CD4-positive, CD25-positive, alpha-beta regulatory T cell (primary cell): ENCODE results near the gene CPSF6. TPM values are rescaled to one million over a fixed set of nuclear protein-coding genes. Genes with fewer than 3 reads are reported as not detected.

Experiments used
- ATAC-seq, 2 donors: fragments of 150-1000 bp; cut with Tn5 transposase; one replicate each; pipeline ENCODE4 v1.10.0; 2021; ENCODE audit warnings: low read depth in 2 of 2, moderate number of reproducible peaks in 2 of 2, moderate library complexity in 1 of 2
- DNase-seq, 3 donors: peaks; one replicate each; pipeline versions ENCODE4 v3.0.0 to v3.0.0-alpha.2; 2012 to 2022; ENCODE audit warnings: mixed read lengths in 1 of 3
- H3K27ac ChIP-seq: one replicate; pipeline ENCODE4 v1.7.0; 2013; ENCODE audit warnings: mild to moderate bottlenecking, low read length; ENCODE audit not compliant: insufficient read depth, poor library complexity, severe bottlenecking
- H3K27me3 ChIP-seq: one replicate; pipeline ENCODE4 v1.7.0; 2013; ENCODE audit warnings: low read length; ENCODE audit not compliant: control insufficient read depth, insufficient read depth
- H3K36me3 ChIP-seq: one replicate; pipeline ENCODE4 v1.7.0; 2013; ENCODE audit warnings: mild to moderate bottlenecking, low read length, moderate library complexity; ENCODE audit not compliant: control insufficient read depth, insufficient read depth
- H3K4me1 ChIP-seq: 2 replicates; pipeline ENCODE4 v1.7.0; 2013; ENCODE audit warnings: mild to moderate bottlenecking, low read length; ENCODE audit not compliant: insufficient read depth, control insufficient read depth, poor library complexity, severe bottlenecking
- H3K4me3 ChIP-seq: one replicate; pipeline ENCODE4 v1.7.0; 2013; ENCODE audit warnings: low read depth, mild to moderate bottlenecking, low read length, moderate library complexity
- H3K9me3 ChIP-seq, 2 experiments: 1 replicate in 1 of 2; 2 replicates in 1 of 2; pipeline ENCODE4 v1.7.0; 2013; ENCODE audit warnings: low read length in 2 of 2, mild to moderate bottlenecking in 1 of 2, moderate library complexity in 1 of 2; ENCODE audit not compliant: control insufficient read depth in 2 of 2
- H3K27ac Mint-ChIP-seq, 3 donors: one replicate each; pipeline ENCODE4 v1.8.0; 2020 to 2022; ENCODE audit warnings: mild to moderate bottlenecking in 3 of 3, mixed read lengths in 3 of 3, moderate library complexity in 2 of 3
- H3K27me3 Mint-ChIP-seq: one replicate; pipeline ENCODE4 v1.8.0; 2022; ENCODE audit warnings: mild to moderate bottlenecking, mixed read lengths
- H3K36me3 Mint-ChIP-seq: one replicate; pipeline ENCODE4 v1.8.0; 2020; ENCODE audit warnings: mixed read lengths
- H3K4me1 Mint-ChIP-seq, 4 donors: one replicate each; pipeline ENCODE4 v1.8.0; 2020 to 2022; ENCODE audit warnings: mixed read lengths in 4 of 4, mild to moderate bottlenecking in 1 of 4
- H3K4me3 Mint-ChIP-seq, 4 donors: one replicate each; pipeline ENCODE4 v1.8.0; 2020 to 2022; ENCODE audit warnings: mild to moderate bottlenecking in 4 of 4, mixed read lengths in 4 of 4, moderate library complexity in 3 of 4
- H3K9me3 Mint-ChIP-seq, 7 donors: one replicate each; pipeline ENCODE4 v1.8.0; 2020 to 2022; ENCODE audit warnings: mixed read lengths in 7 of 7, mild to moderate bottlenecking in 3 of 7, moderate library complexity in 2 of 7
- polyA plus RNA-seq, 4 donors: library from polyadenylated mRNA; unstranded; fragments of 300-500 nt; fragmentation: Illumina TruSeq; gene quantifications; one replicate each; pipeline ENCODE4 v1.2.3, GENCODE V29; 2021
- total RNA-seq: library from RNA; stranded (reverse); gene quantifications from one replicate; pipeline ENCODE4 v1.2.3, GENCODE V29; 2022

The CPSF6 gene
- total and polyA plus RNA-seq, 5 donors from 2014 or later = 49.6 to 88.3 (median 57.5) TPM

GRCh38 chr12:69278814-69279782 lies 39.7 kb downstream of the CPSF6 start:
- Histone ChIP-seq H3K4me3 (no peak overlapping the region), H3K36me3 (no peaks in the 10 kb centered on the region), H3K4me1 (peaks cover 24% of the 10 kb centered on the region), H3K27me3 (peaks cover 2% of the 10 kb centered on the region), H3K27ac (no peak overlapping the region), H3K9me3 (no peaks in the 10 kb centered on the region)
- Mint-ChIP-seq H3K36me3 (no peaks in the 10 kb centered on the region), H3K27ac (peak overlapping the region in 2 of 3 donors; percentile 45 to 83), H3K4me1 (peaks cover 10 to 46% (median 35%) of the 10 kb centered on the region in 4 donors), H3K27me3 (peaks cover 9% of the 10 kb centered on the region), H3K4me3 (no peak overlapping the region), H3K9me3 (peaks cover 0 to 2% (median 0%) of the 10 kb centered on the region in 7 donors)
- ATAC-seq (no peak), DNase-seq (no peak)

GRCh38 chr12:69284131-69284530 lies 44.8 kb downstream of the CPSF6 start:
- peaks cover 8 to 18% (median 18%) of the 10 kb centered on the region in 4 donors for H3K4me1 Mint-ChIP-seq
- H3K36me3 Mint-ChIP-seq = no peaks in the 10 kb centered on the region
- Histone ChIP-seq H3K4me1 (peaks cover 10% of the 10 kb centered on the region), H3K27ac (no peak overlapping the region), H3K36me3 (no peaks in the 10 kb centered on the region), H3K27me3 (peaks cover 11% of the 10 kb centered on the region), H3K9me3 (no peaks in the 10 kb centered on the region), H3K4me3 (peak overlapping the region; percentile 46)
- H3K4me3 Mint-ChIP-seq = peak overlapping the region in 3 of 4 donors; percentile 47 to 71 (median 61)
- H3K27ac Mint-ChIP-seq = peak overlapping the region in 1 of 3 donors; percentile 32
- DNase-seq (peak in 1 of 3 donors; percentile 23), ATAC-seq (peak in 1 of 2 donors; percentile 24)
- H3K9me3 Mint-ChIP-seq = no peaks in the 10 kb centered on the region
- H3K27me3 Mint-ChIP-seq = peaks cover 26% of the 10 kb centered on the region

DNA sequence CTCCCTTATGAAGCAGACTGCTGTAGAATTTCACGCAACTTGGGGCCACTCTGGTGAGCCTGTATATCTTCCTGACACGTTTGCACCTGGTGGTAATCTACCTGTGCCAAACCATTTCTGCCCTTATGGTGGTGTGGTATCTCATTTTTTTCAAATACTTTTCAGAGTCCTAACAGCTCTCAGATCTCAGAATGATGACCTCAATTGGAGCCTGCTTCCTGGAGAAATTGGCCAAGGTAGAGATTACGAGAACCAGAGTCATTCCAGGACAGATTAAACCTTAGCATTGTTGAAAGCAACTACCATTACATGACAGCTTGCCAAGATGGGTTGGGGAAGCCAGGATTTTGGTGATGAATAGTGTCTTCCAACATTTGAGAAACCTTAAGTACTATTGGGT lies 48.2 kb downstream of the CPSF6 start:
- H3K27me3 Mint-ChIP-seq = peaks cover 56% of the 10 kb centered on the region
- H3K27ac ChIP-seq = no peak overlapping the region
- no peak overlapping the region for H3K4me3 ChIP-seq
- ATAC-seq (no peak), DNase-seq (no peak)
- no peaks in the 10 kb centered on the region for H3K9me3 ChIP-seq
- H3K4me1 Mint-ChIP-seq = peaks cover 12 to 26% (median 22%) of the 10 kb centered on the region in 4 donors
- peaks cover 17% of the 10 kb centered on the region for H3K27me3 ChIP-seq
- H3K4me3 Mint-ChIP-seq = no peak overlapping the region
- H3K9me3 Mint-ChIP-seq = no peaks in the 10 kb centered on the region
- H3K4me1 ChIP-seq = peaks cover 10% of the 10 kb centered on the region
- H3K27ac Mint-ChIP-seq = peak overlapping the region in 1 of 3 donors; percentile 9
- no peaks in the 10 kb centered on the region for H3K36me3 ChIP-seq
- H3K36me3 Mint-ChIP-seq = no peaks in the 10 kb centered on the region

- peak; percentile 99 to 100 for ATAC-seq
- peak overlapping the region; percentile 4 for H3K4me3 ChIP-seq
- peak; percentile 61 to 92 (median 82) for DNase-seq
- Mint-ChIP-seq H3K27me3 (peaks cover 68% of the 10 kb centered on the region), H3K4me1 (peaks cover 5 to 13% (median 12%) of the 10 kb centered on the region in 4 donors), H3K4me3 (no peak overlapping the region), H3K27ac (no peak overlapping the region), H3K9me3 (peaks cover 0 to 1% (median 0%) of the 10 kb centered on the region in 7 donors), H3K36me3 (no peaks in the 10 kb centered on the region)
- H3K4me1 ChIP-seq = no peaks in the 10 kb centered on the region
- no peaks in the 10 kb centered on the region for H3K36me3 ChIP-seq
- no peaks in the 10 kb centered on the region for H3K9me3 ChIP-seq
- peaks cover 21% of the 10 kb centered on the region for H3K27me3 ChIP-seq
- no peak overlapping the region for H3K27ac ChIP-seq
Measured at GRCh38 chr12:69290545-69291277, 51.3 kb downstream of the CPSF6 start.

DNA sequence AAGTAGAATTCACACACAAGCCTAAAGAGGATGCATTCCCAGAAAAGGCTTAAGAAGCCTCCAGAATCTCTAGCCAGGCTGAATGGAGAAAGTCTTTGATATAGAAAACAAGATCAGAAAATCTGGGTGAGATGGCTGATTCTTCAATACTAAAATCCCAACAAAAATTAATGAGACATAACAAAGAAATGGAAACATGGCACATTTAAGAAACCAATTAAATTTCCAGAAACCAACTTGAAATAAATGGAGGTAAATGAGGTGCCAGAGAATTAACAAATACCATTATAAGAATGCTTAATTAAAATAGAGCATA lies 51.9 kb downstream of the CPSF6 start:
- H3K36me3 Mint-ChIP-seq = no peaks in the 10 kb centered on the region
- H3K4me3 Mint-ChIP-seq = no peak overlapping the region
- Histone ChIP-seq H3K27ac (no peak overlapping the region), H3K4me3 (peak overlapping the region; percentile 4), H3K27me3 (peaks cover 21% of the 10 kb centered on the region), H3K4me1 (no peaks in the 10 kb centered on the region), H3K9me3 (no peaks in the 10 kb centered on the region), H3K36me3 (no peaks in the 10 kb centered on the region)
- peaks cover 5 to 13% (median 11%) of the 10 kb centered on the region in 4 donors for H3K4me1 Mint-ChIP-seq
- H3K9me3 Mint-ChIP-seq = peaks cover 0 to 1% (median 0%) of the 10 kb centered on the region in 7 donors
- peaks cover 68% of the 10 kb centered on the region for H3K27me3 Mint-ChIP-seq
- no peak for DNase-seq
- no peak overlapping the region for H3K27ac Mint-ChIP-seq
- no peak for ATAC-seq

GRCh38 chr12:69298133-69298532 lies 58.8 kb downstream of the CPSF6 start:
- H3K27ac Mint-ChIP-seq = no peak overlapping the region
- H3K36me3 Mint-ChIP-seq = no peaks in the 10 kb centered on the region
- H3K4me3 Mint-ChIP-seq = no peak overlapping the region

DNA sequence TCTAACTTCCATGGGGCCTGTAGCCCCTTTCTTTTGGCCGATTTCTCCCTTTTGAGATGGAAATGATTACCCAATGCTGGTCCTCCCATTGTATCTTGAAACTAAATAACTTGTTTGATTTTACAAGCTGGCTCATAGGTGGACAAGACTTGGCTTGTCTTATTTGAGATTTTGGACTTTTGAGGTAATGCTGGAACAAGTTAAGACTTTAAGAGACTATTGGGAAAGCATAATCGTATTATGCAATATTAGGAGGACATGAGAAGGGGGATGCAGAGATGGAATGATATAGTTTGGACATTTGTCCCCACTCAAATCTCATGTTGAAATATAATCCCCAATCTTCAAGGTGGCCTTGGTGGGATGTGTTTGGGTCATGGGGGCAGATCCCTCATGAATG lies 59.6 kb downstream of the CPSF6 start:
- no peaks in the 10 kb centered on the region for H3K4me1 Mint-ChIP-seq
- H3K27ac Mint-ChIP-seq = no peak overlapping the region
- H3K4me3 ChIP-seq = no peak overlapping the region
- peaks cover 0 to 6% (median 2%) of the 10 kb centered on the region in 7 donors for H3K9me3 Mint-ChIP-seq
- no peaks in the 10 kb centered on the region for H3K9me3 ChIP-seq
- no peak for DNase-seq
- no peak overlapping the region for H3K27ac ChIP-seq
- H3K4me1 ChIP-seq = no peaks in the 10 kb centered on the region
- H3K27me3 ChIP-seq = peaks cover 4% of the 10 kb centered on the region
- no peak overlapping the region for H3K4me3 Mint-ChIP-seq
- no peaks in the 10 kb centered on the region for H3K36me3 Mint-ChIP-seq
- ATAC-seq = no peak
- H3K27me3 Mint-ChIP-seq = peaks cover 43% of the 10 kb centered on the region
- no peaks in the 10 kb centered on the region for H3K36me3 ChIP-seq

More at GRCh38 chr12:69298133-69298532, 58.8 kb downstream of the CPSF6 start:
- Histone ChIP-seq H3K4me1 (no peaks in the 10 kb centered on the region), H3K27me3 (peaks cover 5% of the 10 kb centered on the region), H3K36me3 (no peaks in the 10 kb centered on the region), H3K27ac (no peak overlapping the region), H3K9me3 (no peaks in the 10 kb centered on the region), H3K4me3 (no peak overlapping the region)
- ATAC-seq (no peak), DNase-seq (no peak)
- Mint-ChIP-seq H3K9me3 (peaks cover 0 to 3% (median under 1%) of the 10 kb centered on the region in 7 donors), H3K27me3 (peaks cover 43% of the 10 kb centered on the region), H3K4me1 (peaks cover 0 to 4% (median 4%) of the 10 kb centered on the region in 4 donors)
